DOHH2 (cell line): ENCODE data around the gene BLM.
"Not testable (repeated sequence)": the region's sequence is repeated elsewhere in the genome, so short reads cannot be mapped to it uniquely, and the experiment has no call there.

Source experiments
- H3F3A ChIP-seq: fragments of 200-600 bp; sonication (generic), shearing (Covaris generic); 2 replicates; pipeline ENCODE4 v1.6.0; 2016; ENCODE audit warnings: antibody characterized with exemption, mild to moderate bottlenecking; ENCODE audit not compliant: control insufficient read depth, insufficient read depth
- H3K27ac ChIP-seq: fragments of 200-600 bp; sonication (generic); 2 replicates; pipeline ENCODE4 v1.5.1; 2014; ENCODE audit warnings: low read depth, mild to moderate bottlenecking, low read length, moderate library complexity
- H3K27me3 ChIP-seq: fragments of 200-600 bp; sonication (generic); 2 replicates; pipeline ENCODE4 v1.6.1; 2014; ENCODE audit warnings: mild to moderate bottlenecking, low read length, mixed read lengths; ENCODE audit not compliant: control insufficient read depth
- H3K36me3 ChIP-seq: fragments of 200-600 bp; sonication (generic); 2 replicates; pipeline ENCODE4 v1.6.1; 2014; ENCODE audit warnings: mild to moderate bottlenecking, low read length, moderate library complexity, mixed read lengths; ENCODE audit not compliant: control insufficient read depth
- H3K4me1 ChIP-seq: fragments of 200-600 bp; sonication (generic); 2 replicates; pipeline ENCODE4 v1.6.1; 2014; ENCODE audit warnings: mild to moderate bottlenecking, low read length, mixed read lengths; ENCODE audit not compliant: control insufficient read depth
- H3K4me2 ChIP-seq: fragments of 200-600 bp; sonication (generic); 2 replicates; pipeline ENCODE4 v1.6.0; 2014; ENCODE audit warnings: mild to moderate bottlenecking, low read length, moderate library complexity
- H3K4me3 ChIP-seq: fragments of 200-600 bp; sonication (generic); 2 replicates; pipeline ENCODE4 v1.5.1; 2014; ENCODE audit warnings: mild to moderate bottlenecking, low read length, mixed read lengths
- H3K79me2 ChIP-seq: fragments of 200-600 bp; sonication (generic); 2 replicates; pipeline ENCODE4 v1.6.1; 2014; ENCODE audit warnings: mild to moderate bottlenecking, low read length, mixed read lengths; ENCODE audit not compliant: control insufficient read depth
- H3K9me2 ChIP-seq: fragments of 200-600 bp; sonication (generic); replicated peaks from 2 replicates; pipeline ENCODE4 v1.6.1; 2014; ENCODE audit warnings: mild to moderate bottlenecking, low read length, mixed read lengths; ENCODE audit not compliant: control insufficient read depth
- H3K9me3 ChIP-seq: fragments of 200-600 bp; sonication (generic); 2 replicates; pipeline ENCODE4 v1.6.1; 2014; ENCODE audit warnings: antibody characterized with exemption, low read length, mixed read lengths; ENCODE audit not compliant: control insufficient read depth, insufficient read depth
- H4K20me1 ChIP-seq: fragments of 200-600 bp; sonication (generic); 2 replicates; pipeline ENCODE4 v1.6.0; 2014; ENCODE audit warnings: low read depth, mild to moderate bottlenecking, antibody characterized with exemption, low read length, moderate library complexity; ENCODE audit not compliant: control insufficient read depth, insufficient read depth
- CTCF ChIP-seq: fragments of 200-600 bp; sonication (generic); IDR thresholded peaks from one replicate; pipeline ENCODE4 v1.5.1; 2014; ENCODE audit warnings: antibody characterized with exemption, mild to moderate bottlenecking, low read depth, low read length; ENCODE audit not compliant: poor library complexity, severe bottlenecking
- EZH2phosphoT487 ChIP-seq: fragments of 200-600 bp; sonication (generic); IDR thresholded peaks from 2 replicates; pipeline ENCODE4 v1.6.1; 2017; ENCODE audit warnings: borderline replicate concordance, mild to moderate bottlenecking, antibody characterized with exemption, low read length, moderate library complexity, mixed read lengths

BLM gene

DNA sequence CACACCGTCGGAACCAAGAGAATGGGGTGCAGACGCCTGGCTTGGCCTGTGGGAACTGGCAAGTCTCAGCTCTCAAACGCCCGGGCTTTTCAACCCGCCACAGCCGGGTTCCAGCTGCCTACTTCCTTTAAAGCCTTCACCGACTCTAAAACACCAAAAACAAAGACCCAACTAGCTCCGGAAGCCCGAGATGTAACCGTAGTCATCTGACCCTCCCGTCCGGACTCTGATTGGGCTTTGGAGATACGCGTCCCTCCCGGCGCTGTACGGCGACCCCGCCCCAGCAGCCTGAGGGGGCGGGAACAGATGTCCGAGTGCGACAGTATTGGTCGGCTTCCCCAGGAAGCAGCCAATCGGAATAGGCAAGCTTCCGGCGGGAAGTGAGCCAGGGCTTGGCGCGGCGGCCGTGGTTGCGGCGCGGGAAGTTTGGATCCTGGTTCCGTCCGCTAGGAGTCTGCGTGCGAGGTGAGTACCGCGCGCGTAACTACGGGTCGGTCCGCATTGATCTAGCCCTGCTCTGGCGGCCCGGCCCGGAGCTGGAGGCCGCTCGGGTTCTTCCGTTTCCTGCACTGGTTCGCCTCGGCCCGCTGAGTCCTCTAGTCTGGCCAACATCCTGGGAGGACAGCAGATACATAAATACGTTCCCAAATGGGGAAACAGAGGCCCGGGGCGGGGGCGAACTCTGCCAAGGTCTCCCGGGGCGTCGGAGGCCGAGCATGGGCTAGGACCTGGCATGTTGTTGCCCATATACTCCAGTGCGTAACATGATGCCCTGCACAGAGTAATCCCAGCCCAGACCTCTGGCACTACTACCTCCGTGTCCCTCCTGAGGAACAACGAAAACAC is at the start of gene BLM:
Gene BLM, plus strand, starts transcription at position 371 of the 846 bp plus-strand sequence. CDS start 30,047 bp downstream, outside the sequence.
- peaks cover 39% of the 10 kb centered on the region for H3K4me1 ChIP-seq
- peaks cover 45% of the 10 kb centered on the region for H3K36me3 ChIP-seq
- no peaks in the 10 kb centered on the region for H3K9me2 ChIP-seq
- peak within 1 kb of the TSS; percentile 88 for H3K4me2 ChIP-seq
- peak within 1 kb of the TSS; percentile 77 for H3K27ac ChIP-seq
- H3K4me3 ChIP-seq = peak within 1 kb of the TSS; percentile 95
- peak; percentile 24 for TF ChIP-seq CTCF
- no peak for TF ChIP-seq EZH2phosphoT487
- H3K27me3 ChIP-seq = no peaks in the 10 kb centered on the region
- no peaks in the 10 kb centered on the region; the same call in 1 of the 2 replicates for H3F3A ChIP-seq
- H3K79me2 ChIP-seq = peaks cover 63% of the 10 kb centered on the region
- H3K9me3 ChIP-seq = no peaks in the 10 kb centered on the region
- no peaks in the 10 kb centered on the region for H4K20me1 ChIP-seq

GRCh38 chr15:90667755-90668345 is 49.3 kb upstream of the BLM start:
- peaks cover 63% of the 10 kb centered on the region for H3K4me1 ChIP-seq
- peaks cover 41% of the 10 kb centered on the region for H3F3A ChIP-seq
- H3K79me2 ChIP-seq = peaks cover 23% of the 10 kb centered on the region
- peaks cover 14% of the 10 kb centered on the region for H3K36me3 ChIP-seq
- H3K27me3 ChIP-seq, H3K9me2 ChIP-seq, H3K9me3 ChIP-seq, H3K4me3 ChIP-seq, H4K20me1 ChIP-seq: not testable (repeated sequence)
- H3K4me2 ChIP-seq = peak overlapping the region; percentile 95
- peak overlapping the region; percentile 99; the same call in 1 of the 2 replicates for H3K27ac ChIP-seq

DNA sequence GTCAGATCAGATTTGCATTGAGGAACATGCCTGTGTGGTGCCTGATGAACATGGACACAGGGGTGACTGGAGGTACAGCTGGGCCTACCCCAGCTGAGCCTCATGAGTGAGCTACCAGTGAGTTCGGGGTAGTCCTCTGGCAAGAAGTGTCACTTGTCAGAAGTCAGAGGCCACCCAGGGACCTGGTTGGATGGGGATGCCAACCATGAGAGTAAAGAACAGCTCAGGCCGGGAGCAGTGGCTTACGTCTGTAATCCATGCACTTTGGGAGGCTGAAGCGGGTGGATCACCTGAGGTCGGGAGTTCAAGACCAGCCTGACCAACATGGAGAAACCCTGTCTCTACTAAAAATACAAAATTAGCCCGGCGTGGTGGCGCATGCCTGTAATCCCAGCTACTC is 46.5 kb upstream of the BLM start:
- not testable (repeated sequence) for H3K36me3 ChIP-seq, H3K27ac ChIP-seq, H4K20me1 ChIP-seq, H3K9me3 ChIP-seq, H3K4me2 ChIP-seq, H3K79me2 ChIP-seq, H3K4me3 ChIP-seq, H3K27me3 ChIP-seq, H3K9me2 ChIP-seq
- Histone ChIP-seq H3F3A (peaks cover 20% of the 10 kb centered on the region), H3K4me1 (peaks cover 45% of the 10 kb centered on the region)

DNA sequence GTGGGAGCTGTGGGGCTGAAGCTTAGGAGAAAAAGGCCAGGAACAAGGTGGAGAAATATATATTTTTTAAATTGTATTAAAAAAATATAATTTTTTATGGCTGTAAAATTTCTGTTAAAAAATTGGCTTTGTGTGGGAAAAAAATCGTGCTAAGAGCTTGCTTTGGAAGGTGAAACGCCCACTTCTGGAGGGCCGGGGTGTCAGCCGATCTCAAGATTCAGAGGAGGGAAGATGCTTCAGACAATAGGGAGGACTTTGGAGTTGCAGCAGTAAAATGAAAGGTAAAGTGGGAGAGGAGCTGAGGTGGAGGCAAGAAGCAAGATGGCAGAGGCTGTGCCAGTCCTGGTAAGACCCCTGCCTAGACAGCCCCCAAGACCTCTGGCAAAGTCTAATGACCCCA is 45.9 kb upstream of the BLM start:
- H3K9me3 ChIP-seq = no peaks in the 10 kb centered on the region
- no peaks in the 10 kb centered on the region for H3K9me2 ChIP-seq
- H3K4me2 ChIP-seq = no peak overlapping the region
- no peak overlapping the region for H3K4me3 ChIP-seq
- peaks cover 16% of the 10 kb centered on the region; the same call in 1 of the 2 replicates for H3F3A ChIP-seq
- H3K36me3 ChIP-seq = no peaks in the 10 kb centered on the region
- no peaks in the 10 kb centered on the region for H3K27me3 ChIP-seq
- no peak overlapping the region for H3K27ac ChIP-seq
- TF ChIP-seq EZH2phosphoT487 (no peak), CTCF (no peak)
- H3K79me2 ChIP-seq = no peaks in the 10 kb centered on the region
- no peaks in the 10 kb centered on the region for H4K20me1 ChIP-seq
- peaks cover 39% of the 10 kb centered on the region for H3K4me1 ChIP-seq

DNA sequence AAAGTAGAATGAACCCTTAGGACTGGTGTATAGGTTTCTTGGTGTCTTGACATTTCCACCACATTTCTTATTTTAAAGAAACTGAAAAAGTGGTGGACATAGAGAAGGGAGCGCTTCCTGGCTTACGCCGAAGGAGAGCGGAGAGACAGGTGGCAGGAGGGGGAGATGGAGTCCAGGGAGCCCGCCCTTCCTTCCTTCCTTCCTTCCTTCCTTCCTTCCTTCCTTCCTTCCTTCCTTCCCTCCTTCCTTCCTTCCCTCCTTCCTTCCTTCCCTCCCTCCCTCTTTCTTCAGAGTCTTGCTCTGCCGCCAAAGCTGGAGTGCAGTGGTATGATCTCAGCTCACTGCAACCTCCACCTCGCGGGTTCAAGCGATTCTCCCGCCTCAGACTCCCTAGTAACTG is 43.8 kb upstream of the BLM start:
- not testable (repeated sequence) for H3K36me3 ChIP-seq, H3K4me2 ChIP-seq, H3F3A ChIP-seq, H4K20me1 ChIP-seq, H3K79me2 ChIP-seq, H3K9me2 ChIP-seq, H3K9me3 ChIP-seq, H3K27me3 ChIP-seq, H3K27ac ChIP-seq, H3K4me3 ChIP-seq
- peaks cover 26% of the 10 kb centered on the region for H3K4me1 ChIP-seq
